RWPE1 (cell line): ENCODE measurements around the gene PAFAH1B2.
A peak's percentile ranks its signal among the peaks of the same experiment; 100 is the strongest.

Experiments used
- CTCF ChIA-PET: fragments of 350-600 bp; sonication (Branson Sonifier 250); formaldehyde crosslinking; extraction: SDS; loops from one replicate; lab custom pipeline; 2021; lab: Yijun Ruan, JAX
- POLR2A ChIA-PET: fragments of 400-600 bp; formaldehyde crosslinking; extraction: SDS; loops from one replicate; lab custom pipeline; 2020; ENCODE audit warnings: antibody characterized with exemption; ENCODE audit not compliant: low non-redundant PET; lab: Yijun Ruan, JAX
- DNase-seq: peaks from one replicate; pipeline ENCODE4 v3.0.0; 2012; ENCODE audit warnings: low spot score
- H3K27ac ChIP-seq: fragments of 450-650 bp; 2 replicates; pipeline ENCODE4 v1.5.1; 2017
- TF ChIP-seq, protein P1 (sequence below): fragments of 450-650 bp; conservative IDR thresholded peaks from 2 replicates; pipeline ENCODE4 v1.5.1; 2017; ENCODE audit warnings: low read depth, mild to moderate bottlenecking

The PAFAH1B2 gene, protein sequence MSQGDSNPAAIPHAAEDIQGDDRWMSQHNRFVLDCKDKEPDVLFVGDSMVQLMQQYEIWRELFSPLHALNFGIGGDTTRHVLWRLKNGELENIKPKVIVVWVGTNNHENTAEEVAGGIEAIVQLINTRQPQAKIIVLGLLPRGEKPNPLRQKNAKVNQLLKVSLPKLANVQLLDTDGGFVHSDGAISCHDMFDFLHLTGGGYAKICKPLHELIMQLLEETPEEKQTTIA

DNA sequence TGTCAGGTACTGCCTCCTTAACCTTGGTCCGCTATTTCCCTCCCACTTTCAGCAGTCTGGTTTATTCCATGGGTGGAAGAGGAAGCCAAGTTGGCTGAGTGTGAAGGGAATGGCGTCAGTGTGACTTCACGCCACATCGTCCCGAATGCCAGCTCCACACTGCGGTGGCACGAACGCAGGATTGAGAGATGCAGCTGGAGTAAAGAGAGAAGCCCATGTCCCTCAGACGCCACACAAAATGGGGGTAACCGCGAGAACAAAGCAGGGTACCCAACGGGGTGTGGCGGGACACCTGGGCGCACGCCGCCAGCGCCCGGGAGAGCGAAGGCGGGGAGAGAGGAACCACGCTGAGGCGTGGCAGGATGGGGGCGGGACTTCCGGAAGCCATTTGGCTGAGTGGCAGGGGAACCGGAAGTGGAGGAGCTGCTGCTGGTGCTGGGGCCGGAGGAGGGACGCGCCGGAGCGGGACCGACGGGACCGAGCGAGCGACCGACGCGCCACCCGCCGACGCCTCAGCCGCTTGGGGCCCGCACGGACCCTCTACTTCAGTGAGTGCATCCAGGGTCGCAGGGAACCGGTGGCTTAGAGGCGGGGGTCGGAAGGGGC, at the start of gene PAFAH1B2:
TSS of gene PAFAH1B2 (plus strand) at position 417 of the 606 bp plus-strand sequence. CDS start 8,161 bp downstream, outside the sequence.
- CTCF ChIA-PET, result interaction anchor here (0.6 to 1.2 kb wide), 4 partner anchors 17 to 83 kb away, joined by 3 to 4 read pairs (median 4); no protein-coding TSS in a partner anchor
- peak within 1 kb of the TSS; percentile 92 for H3K27ac ChIP-seq
- peak; percentile 97 for DNase-seq
- POLR2A ChIA-PET, result interaction anchor here (0.6 to 1.1 kb wide), 3 partner anchors 21 to 250 kb away, joined by 3 to 6 read pairs (median 3); no protein-coding TSS in a partner anchor
- TF ChIP-seq, protein P1, sequence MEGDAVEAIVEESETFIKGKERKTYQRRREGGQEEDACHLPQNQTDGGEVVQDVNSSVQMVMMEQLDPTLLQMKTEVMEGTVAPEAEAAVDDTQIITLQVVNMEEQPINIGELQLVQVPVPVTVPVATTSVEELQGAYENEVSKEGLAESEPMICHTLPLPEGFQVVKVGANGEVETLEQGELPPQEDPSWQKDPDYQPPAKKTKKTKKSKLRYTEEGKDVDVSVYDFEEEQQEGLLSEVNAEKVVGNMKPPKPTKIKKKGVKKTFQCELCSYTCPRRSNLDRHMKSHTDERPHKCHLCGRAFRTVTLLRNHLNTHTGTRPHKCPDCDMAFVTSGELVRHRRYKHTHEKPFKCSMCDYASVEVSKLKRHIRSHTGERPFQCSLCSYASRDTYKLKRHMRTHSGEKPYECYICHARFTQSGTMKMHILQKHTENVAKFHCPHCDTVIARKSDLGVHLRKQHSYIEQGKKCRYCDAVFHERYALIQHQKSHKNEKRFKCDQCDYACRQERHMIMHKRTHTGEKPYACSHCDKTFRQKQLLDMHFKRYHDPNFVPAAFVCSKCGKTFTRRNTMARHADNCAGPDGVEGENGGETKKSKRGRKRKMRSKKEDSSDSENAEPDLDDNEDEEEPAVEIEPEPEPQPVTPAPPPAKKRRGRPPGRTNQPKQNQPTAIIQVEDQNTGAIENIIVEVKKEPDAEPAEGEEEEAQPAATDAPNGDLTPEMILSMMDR, result no peak

DNA sequence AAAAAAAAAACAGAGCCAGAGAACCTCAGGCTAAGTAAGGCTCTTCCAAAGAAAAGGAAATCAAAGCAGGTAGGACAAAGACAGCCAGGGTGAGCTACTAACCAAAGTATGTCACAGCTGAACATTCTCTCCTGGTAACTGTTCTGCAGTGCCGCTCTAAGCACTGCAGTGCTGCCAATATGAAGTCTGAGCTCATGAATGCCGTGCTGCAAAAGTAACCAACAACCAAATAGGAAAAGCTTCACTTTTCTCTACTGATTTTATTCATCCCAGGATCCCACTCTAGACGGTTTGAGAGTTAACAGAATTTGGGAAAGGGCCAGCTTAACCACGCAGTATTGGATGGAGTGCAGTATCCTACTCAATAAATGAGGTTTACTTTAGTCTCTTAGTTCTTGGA, 49.3 kb upstream of the PAFAH1B2 start:
- DNase-seq, result no peak
- ChIA-PET POLR2A (no interaction called here), CTCF (no interaction called here)
- no peak overlapping the region for H3K27ac ChIP-seq
- TF ChIP-seq, protein P1, result no peak

DNA sequence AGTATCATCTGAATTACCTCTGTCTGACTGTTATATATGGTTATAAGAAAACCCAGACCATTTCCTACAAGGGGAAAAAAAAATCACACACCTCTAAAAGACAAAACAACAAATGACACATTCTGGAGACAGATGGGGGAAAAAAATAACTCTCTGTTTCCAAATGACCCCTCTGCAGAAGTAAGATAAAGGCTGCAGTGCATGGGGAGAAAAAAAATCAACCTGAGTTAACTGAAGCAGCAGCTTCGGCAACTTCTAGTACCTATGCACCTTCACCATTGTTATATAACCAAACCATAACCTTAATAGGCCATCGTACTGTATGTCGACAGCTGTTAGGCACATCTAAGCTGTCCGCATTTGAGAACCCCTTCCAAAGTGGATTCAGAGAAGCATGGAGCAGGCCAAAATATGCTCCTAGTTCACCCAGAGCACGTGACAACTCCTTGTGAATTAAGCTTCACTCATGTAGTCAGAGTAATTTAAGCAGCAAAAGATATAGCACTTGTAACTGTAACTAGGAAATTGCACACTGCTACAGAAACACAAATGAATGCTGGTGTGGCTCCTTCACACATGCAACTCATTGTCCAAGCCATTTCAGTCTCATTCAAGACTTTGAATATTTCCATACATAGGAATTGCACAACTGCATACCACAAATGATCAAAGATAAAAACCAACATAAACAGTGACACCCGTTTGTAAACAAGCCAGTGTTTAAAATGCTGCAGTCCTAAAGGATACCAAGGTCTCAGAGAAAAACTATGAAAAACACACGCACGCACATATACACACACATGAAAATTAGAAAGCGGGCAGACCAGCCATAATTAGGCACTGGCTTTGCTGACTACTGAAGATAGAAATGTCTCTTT, 48.6 kb upstream of the PAFAH1B2 start:
- ChIA-PET CTCF (interaction anchor here (0.5 kb wide), 1 partner anchor 308 kb away, joined by 3 read pairs; no protein-coding TSS in a partner anchor), POLR2A (no interaction called here)
- TF ChIP-seq, protein P1, result no peak
- DNase-seq, result no peak
- H3K27ac ChIP-seq, result no peak overlapping the region

DNA sequence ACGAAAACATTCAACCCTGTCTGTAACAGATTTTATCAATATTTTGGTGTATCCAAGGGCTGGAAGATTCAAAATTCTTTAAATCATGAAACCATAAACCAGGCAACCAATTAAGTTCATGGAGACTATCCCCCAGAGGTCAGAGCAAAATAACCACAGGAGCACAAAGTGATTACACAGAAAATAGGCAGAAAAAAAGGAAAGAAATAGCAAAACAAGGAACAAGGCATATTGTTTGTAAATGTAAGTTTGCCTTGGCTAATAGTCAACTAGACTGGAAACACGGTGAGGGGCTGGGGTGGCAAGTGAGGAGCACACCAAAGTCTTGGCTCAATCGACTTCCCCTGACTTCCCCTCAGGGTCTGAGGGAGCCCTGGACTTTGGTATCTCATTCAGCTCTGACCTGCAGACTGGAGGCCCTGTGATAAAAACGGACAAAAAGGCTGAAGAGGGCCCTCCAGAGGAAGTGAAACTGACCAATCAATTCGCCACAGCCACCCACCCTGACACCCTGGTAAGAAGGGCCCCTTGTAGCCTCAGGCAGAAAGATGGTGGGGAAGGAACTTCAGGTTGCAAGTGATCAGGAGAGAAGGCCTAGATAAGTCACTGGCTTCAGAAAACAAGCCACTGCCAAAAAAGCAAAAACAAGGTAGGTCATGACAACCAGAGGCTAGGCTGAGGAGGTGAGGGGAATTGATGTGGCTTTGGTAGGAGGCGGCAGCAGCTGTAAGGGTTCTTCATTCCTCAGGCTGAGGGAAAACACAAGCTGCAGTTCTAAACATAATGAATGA, 47.7 kb upstream of the PAFAH1B2 start:
- DNase-seq, result no peak
- TF ChIP-seq, protein P1, result no peak
- peak overlapping the region; percentile 47 for H3K27ac ChIP-seq
- ChIA-PET POLR2A (no interaction called here), CTCF (interaction anchor here (0.5 kb wide), 1 partner anchor 42 kb away, joined by 4 read pairs; no protein-coding TSS in a partner anchor)

DNA sequence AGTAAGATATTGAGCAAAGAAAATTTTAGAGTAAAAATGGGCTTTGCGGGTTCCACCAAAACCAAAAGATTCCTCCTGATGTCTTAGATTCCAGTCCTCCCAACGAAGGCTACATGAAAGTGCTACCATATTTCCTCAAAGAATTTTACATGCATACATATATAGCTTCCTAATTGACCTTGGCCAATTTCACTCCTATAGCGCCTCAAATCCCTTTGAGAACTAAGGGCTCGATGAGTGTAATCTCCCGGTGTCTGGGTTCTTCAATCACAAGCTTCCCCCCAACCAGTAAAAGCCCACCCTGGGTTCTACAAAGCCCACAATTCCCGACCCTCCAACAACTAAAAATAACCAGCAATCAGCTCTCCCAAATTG, 47.1 kb upstream of the PAFAH1B2 start:
- TF ChIP-seq, protein P1, result no peak
- H3K27ac ChIP-seq, result peak overlapping the region; percentile 92
- DNase-seq, result no peak
- CTCF ChIA-PET, result interaction anchor here (0.5 kb wide), 1 partner anchor 42 kb away, joined by 4 read pairs; no protein-coding TSS in a partner anchor
- POLR2A ChIA-PET, result interaction anchor here (0.6 kb wide), 1 partner anchor 80 kb away, joined by 3 read pairs; no protein-coding TSS in a partner anchor
